ENCODE results near the gene CLMP.

CLMP gene

GRCh38 chr11:123034597-123034996, 160.5 kb downstream of the CLMP start:
- no peak for TF ChIP-seq CTCF (conservative IDR thresholded peaks at IDR 0.05)
- H3K27ac ChIP-seq: no peak overlapping the region

- no peak for TF ChIP-seq CTCF (conservative IDR thresholded peaks at IDR 0.05)
These were observed 161.2 kb downstream of the CLMP start for GRCh38 chr11:123033895-123034294.

GRCh38 chr11:123030517-123030916, 164.5 kb downstream of the CLMP start:
- TF ChIP-seq CTCF (conservative IDR thresholded peaks at IDR 0.05): no peak
- H3K27ac ChIP-seq: no peak overlapping the region

More at GRCh38 chr11:123033895-123034294, 161.2 kb downstream of the CLMP start:
- H3K27ac ChIP-seq: no peak overlapping the region

GRCh38 chr11:123020968-123021367, 174.1 kb downstream of the CLMP start:
- TF ChIP-seq CTCF (conservative IDR thresholded peaks at IDR 0.05): peak; percentile 77

More at GRCh38 chr11:123020968-123021367, 174.1 kb downstream of the CLMP start:
- H3K27ac ChIP-seq: no peak overlapping the region
